Liver (tissue), 9 donors: ENCODE measurements around the gene BAZ2B. TPM values are rescaled to one million over a fixed set of nuclear protein-coding genes. Genes with fewer than 3 reads are reported as not detected.

Experiments
- DNase-seq: peaks from one replicate; pipeline ENCODE4 v3.0.0-alpha.2; 2017; ENCODE audit warnings: low spot score
- H3K27ac ChIP-seq, 2 donors: one replicate each; pipeline ENCODE4 v1.7.0; 2013; ENCODE audit warnings: inconsistent platforms in 2 of 2, low read length in 2 of 2, control low read depth in 1 of 2, low read depth in 1 of 2, mild to moderate bottlenecking in 1 of 2
- H3K27me3 ChIP-seq, 4 donors: one replicate each; pipeline versions ENCODE4 v1.6.1 to v1.7.0; 2013; ENCODE audit warnings: low read length in 3 of 4, inconsistent platforms in 1 of 4, mild to moderate bottlenecking in 1 of 4, moderate library complexity in 1 of 4; ENCODE audit not compliant: control insufficient read depth in 4 of 4, insufficient read depth in 4 of 4
- H3K36me3 ChIP-seq, 4 donors: one replicate each; pipeline versions ENCODE4 v1.6.1 to v1.7.0; 2013; ENCODE audit warnings: low read length in 3 of 4, mild to moderate bottlenecking in 3 of 4, low read depth in 1 of 4, moderate library complexity in 1 of 4; ENCODE audit not compliant: control insufficient read depth in 4 of 4, insufficient read depth in 3 of 4
- H3K4me1 ChIP-seq, 4 donors: one replicate each; pipeline versions ENCODE4 v1.6.1 to v1.7.0; 2013; ENCODE audit warnings: low read length in 3 of 4, mild to moderate bottlenecking in 3 of 4, moderate library complexity in 1 of 4; ENCODE audit not compliant: control insufficient read depth in 4 of 4, insufficient read depth in 4 of 4
- H3K4me3 ChIP-seq, 3 donors: one replicate each; pipeline versions ENCODE4 v1.6.1 to v1.7.0; 2013; ENCODE audit warnings: low read length in 3 of 3, control low read depth in 1 of 3, low read depth in 1 of 3, mild to moderate bottlenecking in 1 of 3
- H3K9ac ChIP-seq, 2 donors: one replicate each; pipeline ENCODE4 v1.7.0; 2013; ENCODE audit warnings: low read length in 2 of 2, mild to moderate bottlenecking in 2 of 2, moderate library complexity in 2 of 2, control low read depth in 1 of 2, low read depth in 1 of 2
- H3K9me3 ChIP-seq, 4 donors: one replicate each; pipeline versions ENCODE4 v1.6.1 to v1.7.0; 2013; ENCODE audit warnings: low read length in 3 of 4; ENCODE audit not compliant: control insufficient read depth in 4 of 4
- EGR1 ChIP-seq, 2 donors: IDR thresholded peaks; 2 replicates each; pipeline ENCODE4 v1.6.1; 2016 to 2018; ENCODE audit warnings: antibody characterized with exemption in 2 of 2, low read depth in 2 of 2
- FOXA2 ChIP-seq: IDR thresholded peaks from 2 replicates; pipeline ENCODE4 v1.6.1; 2016; ENCODE audit warnings: antibody characterized with exemption
- GABPA ChIP-seq, 2 donors: IDR thresholded peaks in 1 of 2; conservative IDR thresholded peaks in 1 of 2; 2 replicates each; pipeline ENCODE4 v1.6.1; 2016; ENCODE audit warnings: antibody characterized with exemption in 2 of 2, mild to moderate bottlenecking in 1 of 2, moderate library complexity in 1 of 2
- HNF4A ChIP-seq, 2 donors: conservative IDR thresholded peaks; 2 replicates each; pipeline ENCODE4 v1.6.1; 2016; ENCODE audit warnings: antibody characterized with exemption in 2 of 2, mild to moderate bottlenecking in 2 of 2
- HNF4G ChIP-seq: IDR thresholded peaks from 2 replicates; pipeline ENCODE4 v1.6.1; 2016; ENCODE audit warnings: antibody characterized with exemption
- JUND ChIP-seq, 2 donors: IDR thresholded peaks; 2 replicates each; pipeline ENCODE4 v1.6.1; 2016; ENCODE audit warnings: antibody characterized with exemption in 2 of 2
- NR2F2 ChIP-seq: IDR thresholded peaks from 2 replicates; pipeline ENCODE4 v1.6.1; 2016; ENCODE audit warnings: antibody characterized with exemption
- RAD21 ChIP-seq, 2 donors: IDR thresholded peaks; 2 replicates each; pipeline ENCODE4 v1.6.1; 2016; ENCODE audit warnings: antibody characterized with exemption in 2 of 2, mild to moderate bottlenecking in 2 of 2
- RXRA ChIP-seq, 2 donors: IDR thresholded peaks; 2 replicates each; pipeline ENCODE4 v1.6.1; 2017 to 2018; ENCODE audit warnings: antibody characterized with exemption in 2 of 2, mild to moderate bottlenecking in 1 of 2
- SP1 ChIP-seq: IDR thresholded peaks from 2 replicates; pipeline ENCODE4 v1.6.1; 2018; ENCODE audit warnings: antibody characterized with exemption, mild to moderate bottlenecking
- TAF1 ChIP-seq: conservative IDR thresholded peaks from 2 replicates; pipeline ENCODE4 v1.6.1; 2016; ENCODE audit warnings: antibody characterized with exemption, mild to moderate bottlenecking
- YY1 ChIP-seq: IDR thresholded peaks from 2 replicates; pipeline ENCODE4 v1.6.1; 2016; ENCODE audit warnings: antibody characterized with exemption, mild to moderate bottlenecking
- WGBS: extraction: QIAGEN DNeasy Blood & Tissue Kit; methylation state at CpG from one replicate; pipeline ENCODE4 v1.1.7; 2013; 5-methylcytosine and 5-hydroxymethylcytosine counted together
- polyA plus RNA-seq, 2 donors: library from polyadenylated mRNA; stranded (reverse) in 1 of 2; unstranded in 1 of 2; fragments of 200-250 nt in 1 of 2; fragments of >200 nt in 1 of 2; fragmentation: Nextera tagmentation in 1 of 2; extraction: Ambion mirVana in 1 of 2; gene quantifications; one replicate each; pipeline versions ENCODE4 v1.2.1 to v1.2.3, GENCODE V29; 2013 to 2015
- total RNA-seq, 2 donors: library from RNA; depleted of rRNA; stranded (reverse); fragments of >200 nt; gene quantifications; one replicate each; pipeline ENCODE4 v1.2.3, GENCODE V29; 2014
- TF ChIP-seq, protein P1 (sequence below): IDR thresholded peaks from 2 replicates; pipeline ENCODE4 v1.6.1; 2016; ENCODE audit warnings: antibody characterized with exemption
- TF ChIP-seq, protein P2 (sequence below): fragments of 150-350 bp; IDR thresholded peaks from 2 replicates; pipeline ENCODE4 v1.5.1; 2017; ENCODE audit warnings: improper control_type of control experiment, low read depth, low read length; ENCODE audit not compliant: missing input control
- TF ChIP-seq, protein P3 (sequence below): IDR thresholded peaks from 2 replicates; pipeline ENCODE4 v1.6.1; 2016; ENCODE audit warnings: antibody characterized with exemption, mild to moderate bottlenecking
- TF ChIP-seq, protein P4 (sequence below): IDR thresholded peaks from 2 replicates; pipeline ENCODE4 v1.6.1; 2016; ENCODE audit warnings: antibody characterized with exemption
- TF ChIP-seq, protein P5 (sequence below): IDR thresholded peaks from 2 replicates; pipeline ENCODE4 v1.6.1; 2016; ENCODE audit warnings: antibody characterized with exemption
- donor health status: healthy.
- donor health status: healthy.
- donor health status: healthy.
- donor health status: healthy.
- donor health status: healthy.

Gene BAZ2B
- total and polyA plus RNA-seq, 4 donors, result 6.7 to 61.0 (median 24.9) TPM

DNA sequence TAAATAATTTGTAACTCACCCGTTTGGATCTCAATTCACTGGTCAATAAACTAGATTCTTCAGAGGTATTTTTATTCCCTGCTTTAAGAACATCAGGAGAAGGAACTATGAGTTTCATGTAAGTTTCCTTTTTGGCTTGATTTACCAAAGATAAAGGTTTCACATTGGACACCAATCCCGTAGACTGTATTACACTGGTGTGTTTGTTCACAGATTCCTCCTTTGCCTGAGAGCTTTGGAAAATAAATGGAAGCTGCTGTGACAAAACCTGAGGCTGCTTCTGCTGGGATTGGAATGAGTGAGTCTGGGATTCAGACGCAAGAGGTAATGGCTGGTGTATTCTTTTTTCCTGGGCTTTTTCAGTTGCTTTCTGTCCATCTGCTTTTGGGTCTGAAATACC is 178.1 kb downstream of the BAZ2B start:
- H3K36me3 ChIP-seq, result peaks cover 2 to 29% (median 4%) of the 10 kb centered on the region in 4 donors
- no peak for DNase-seq
- no peaks in the 10 kb centered on the region for H3K9me3 ChIP-seq
- TF ChIP-seq RAD21 (IDR thresholded peaks at IDR 0.05) (no peak), YY1 (no peak), TAF1 (no peak), JUND (IDR thresholded peaks at IDR 0.05) (no peak), HNF4A (conservative IDR thresholded peaks at IDR 0.05) (no peak)
- TF ChIP-seq, protein P1, sequence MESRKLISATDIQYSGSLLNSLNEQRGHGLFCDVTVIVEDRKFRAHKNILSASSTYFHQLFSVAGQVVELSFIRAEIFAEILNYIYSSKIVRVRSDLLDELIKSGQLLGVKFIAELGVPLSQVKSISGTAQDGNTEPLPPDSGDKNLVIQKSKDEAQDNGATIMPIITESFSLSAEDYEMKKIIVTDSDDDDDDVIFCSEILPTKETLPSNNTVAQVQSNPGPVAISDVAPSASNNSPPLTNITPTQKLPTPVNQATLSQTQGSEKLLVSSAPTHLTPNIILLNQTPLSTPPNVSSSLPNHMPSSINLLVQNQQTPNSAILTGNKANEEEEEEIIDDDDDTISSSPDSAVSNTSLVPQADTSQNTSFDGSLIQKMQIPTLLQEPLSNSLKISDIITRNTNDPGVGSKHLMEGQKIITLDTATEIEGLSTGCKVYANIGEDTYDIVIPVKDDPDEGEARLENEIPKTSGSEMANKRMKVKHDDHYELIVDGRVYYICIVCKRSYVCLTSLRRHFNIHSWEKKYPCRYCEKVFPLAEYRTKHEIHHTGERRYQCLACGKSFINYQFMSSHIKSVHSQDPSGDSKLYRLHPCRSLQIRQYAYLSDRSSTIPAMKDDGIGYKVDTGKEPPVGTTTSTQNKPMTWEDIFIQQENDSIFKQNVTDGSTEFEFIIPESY, result no peak
- TF ChIP-seq, protein P2, sequence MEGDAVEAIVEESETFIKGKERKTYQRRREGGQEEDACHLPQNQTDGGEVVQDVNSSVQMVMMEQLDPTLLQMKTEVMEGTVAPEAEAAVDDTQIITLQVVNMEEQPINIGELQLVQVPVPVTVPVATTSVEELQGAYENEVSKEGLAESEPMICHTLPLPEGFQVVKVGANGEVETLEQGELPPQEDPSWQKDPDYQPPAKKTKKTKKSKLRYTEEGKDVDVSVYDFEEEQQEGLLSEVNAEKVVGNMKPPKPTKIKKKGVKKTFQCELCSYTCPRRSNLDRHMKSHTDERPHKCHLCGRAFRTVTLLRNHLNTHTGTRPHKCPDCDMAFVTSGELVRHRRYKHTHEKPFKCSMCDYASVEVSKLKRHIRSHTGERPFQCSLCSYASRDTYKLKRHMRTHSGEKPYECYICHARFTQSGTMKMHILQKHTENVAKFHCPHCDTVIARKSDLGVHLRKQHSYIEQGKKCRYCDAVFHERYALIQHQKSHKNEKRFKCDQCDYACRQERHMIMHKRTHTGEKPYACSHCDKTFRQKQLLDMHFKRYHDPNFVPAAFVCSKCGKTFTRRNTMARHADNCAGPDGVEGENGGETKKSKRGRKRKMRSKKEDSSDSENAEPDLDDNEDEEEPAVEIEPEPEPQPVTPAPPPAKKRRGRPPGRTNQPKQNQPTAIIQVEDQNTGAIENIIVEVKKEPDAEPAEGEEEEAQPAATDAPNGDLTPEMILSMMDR, result no peak
- TF ChIP-seq, protein P3, sequence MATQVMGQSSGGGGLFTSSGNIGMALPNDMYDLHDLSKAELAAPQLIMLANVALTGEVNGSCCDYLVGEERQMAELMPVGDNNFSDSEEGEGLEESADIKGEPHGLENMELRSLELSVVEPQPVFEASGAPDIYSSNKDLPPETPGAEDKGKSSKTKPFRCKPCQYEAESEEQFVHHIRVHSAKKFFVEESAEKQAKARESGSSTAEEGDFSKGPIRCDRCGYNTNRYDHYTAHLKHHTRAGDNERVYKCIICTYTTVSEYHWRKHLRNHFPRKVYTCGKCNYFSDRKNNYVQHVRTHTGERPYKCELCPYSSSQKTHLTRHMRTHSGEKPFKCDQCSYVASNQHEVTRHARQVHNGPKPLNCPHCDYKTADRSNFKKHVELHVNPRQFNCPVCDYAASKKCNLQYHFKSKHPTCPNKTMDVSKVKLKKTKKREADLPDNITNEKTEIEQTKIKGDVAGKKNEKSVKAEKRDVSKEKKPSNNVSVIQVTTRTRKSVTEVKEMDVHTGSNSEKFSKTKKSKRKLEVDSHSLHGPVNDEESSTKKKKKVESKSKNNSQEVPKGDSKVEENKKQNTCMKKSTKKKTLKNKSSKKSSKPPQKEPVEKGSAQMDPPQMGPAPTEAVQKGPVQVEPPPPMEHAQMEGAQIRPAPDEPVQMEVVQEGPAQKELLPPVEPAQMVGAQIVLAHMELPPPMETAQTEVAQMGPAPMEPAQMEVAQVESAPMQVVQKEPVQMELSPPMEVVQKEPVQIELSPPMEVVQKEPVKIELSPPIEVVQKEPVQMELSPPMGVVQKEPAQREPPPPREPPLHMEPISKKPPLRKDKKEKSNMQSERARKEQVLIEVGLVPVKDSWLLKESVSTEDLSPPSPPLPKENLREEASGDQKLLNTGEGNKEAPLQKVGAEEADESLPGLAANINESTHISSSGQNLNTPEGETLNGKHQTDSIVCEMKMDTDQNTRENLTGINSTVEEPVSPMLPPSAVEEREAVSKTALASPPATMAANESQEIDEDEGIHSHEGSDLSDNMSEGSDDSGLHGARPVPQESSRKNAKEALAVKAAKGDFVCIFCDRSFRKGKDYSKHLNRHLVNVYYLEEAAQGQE, result no peak
- TF ChIP-seq, protein P4, sequence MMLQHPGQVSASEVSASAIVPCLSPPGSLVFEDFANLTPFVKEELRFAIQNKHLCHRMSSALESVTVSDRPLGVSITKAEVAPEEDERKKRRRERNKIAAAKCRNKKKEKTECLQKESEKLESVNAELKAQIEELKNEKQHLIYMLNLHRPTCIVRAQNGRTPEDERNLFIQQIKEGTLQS, result no peak
- 79% methylated on average over 3 of the region's 3 CpGs for WGBS
- no peak overlapping the region for H3K9ac ChIP-seq
- H3K4me3 ChIP-seq, result no peak overlapping the region
- H3K27ac ChIP-seq, result no peak overlapping the region
- H3K27me3 ChIP-seq, result no peaks in the 10 kb centered on the region
- H3K4me1 ChIP-seq, result peaks cover 0 to 3% (median 2%) of the 10 kb centered on the region in 4 donors

DNA sequence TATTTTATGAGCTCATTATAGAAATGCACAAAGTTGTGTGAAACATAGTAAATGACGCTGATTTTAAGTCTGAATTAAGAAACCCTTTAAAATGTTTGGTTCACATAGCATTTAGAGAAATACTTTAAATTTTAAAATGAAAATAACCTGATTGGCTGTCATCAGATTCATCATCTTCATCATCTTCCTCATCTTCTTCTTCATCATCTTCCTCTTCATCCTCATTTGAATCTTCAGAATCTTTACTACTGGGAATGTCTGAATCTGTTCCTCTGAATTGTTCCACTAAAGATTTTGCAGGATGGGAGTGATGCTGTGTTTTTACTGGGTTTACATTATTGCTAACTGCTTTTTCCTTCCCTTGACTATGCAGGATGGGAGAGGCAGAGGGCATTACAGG is 183.7 kb downstream of the BAZ2B start:
- Histone ChIP-seq H3K27me3 (no peaks in the 10 kb centered on the region), H3K9ac (no peak overlapping the region), H3K9me3 (no peaks in the 10 kb centered on the region), H3K4me1 (no peaks in the 10 kb centered on the region), H3K27ac (no peak overlapping the region), H3K4me3 (no peak overlapping the region), H3K36me3 (peaks cover 2 to 34% (median 21%) of the 10 kb centered on the region in 4 donors)
- DNase-seq, result no peak
- 97% methylated on average over 1 of the region's 1 CpG for WGBS
- TF ChIP-seq SP1 (no peak), FOXA2 (no peak), TAF1 (no peak), GABPA (IDR thresholded peaks at IDR 0.05 in 1 of 2, conservative IDR thresholded peaks at IDR 0.05 in 1 of 2) (no peak), RXRA (IDR thresholded peaks at IDR 0.05) (no peak), YY1 (no peak), HNF4G (no peak), NR2F2 (no peak), JUND (IDR thresholded peaks at IDR 0.05) (no peak), EGR1 (IDR thresholded peaks at IDR 0.05; ENCODE audit: low read depth in 2 of 2) (no peak)
- TF ChIP-seq, protein P4, result no peak
- TF ChIP-seq, protein P3, result no peak
- TF ChIP-seq, protein P5, sequence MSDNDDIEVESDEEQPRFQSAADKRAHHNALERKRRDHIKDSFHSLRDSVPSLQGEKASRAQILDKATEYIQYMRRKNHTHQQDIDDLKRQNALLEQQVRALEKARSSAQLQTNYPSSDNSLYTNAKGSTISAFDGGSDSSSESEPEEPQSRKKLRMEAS, result no peak
- TF ChIP-seq, protein P1, result no peak
